Right lobe of liver (tissue), 4 donors: ENCODE measurements around the gene WT1.

Experiments used
- POLR2A ChIP-seq: fragments of 450-650 bp; IDR thresholded peaks from one replicate; pipeline ENCODE4 v1.6.1; 2017; ENCODE audit warnings: antibody characterized with exemption, mild to moderate bottlenecking
- TF ChIP-seq, protein P1 (sequence below), 4 donors: fragments of 200-600 bp in 3 of 4; fragments of 450-650 bp in 1 of 4; IDR thresholded peaks; one replicate each; pipeline versions ENCODE4 v1.5.1 to v1.8.0; 2016 to 2022; ENCODE audit warnings: antibody characterized with exemption in 4 of 4, mild to moderate bottlenecking in 2 of 4
- donor health status: DM: no; HTN: no; CAD: no.
- donor health status: DM: no; HTN: no; CAD: no.
- donor health status: DM: no; HTN: yes; CAD: no.

DNA sequence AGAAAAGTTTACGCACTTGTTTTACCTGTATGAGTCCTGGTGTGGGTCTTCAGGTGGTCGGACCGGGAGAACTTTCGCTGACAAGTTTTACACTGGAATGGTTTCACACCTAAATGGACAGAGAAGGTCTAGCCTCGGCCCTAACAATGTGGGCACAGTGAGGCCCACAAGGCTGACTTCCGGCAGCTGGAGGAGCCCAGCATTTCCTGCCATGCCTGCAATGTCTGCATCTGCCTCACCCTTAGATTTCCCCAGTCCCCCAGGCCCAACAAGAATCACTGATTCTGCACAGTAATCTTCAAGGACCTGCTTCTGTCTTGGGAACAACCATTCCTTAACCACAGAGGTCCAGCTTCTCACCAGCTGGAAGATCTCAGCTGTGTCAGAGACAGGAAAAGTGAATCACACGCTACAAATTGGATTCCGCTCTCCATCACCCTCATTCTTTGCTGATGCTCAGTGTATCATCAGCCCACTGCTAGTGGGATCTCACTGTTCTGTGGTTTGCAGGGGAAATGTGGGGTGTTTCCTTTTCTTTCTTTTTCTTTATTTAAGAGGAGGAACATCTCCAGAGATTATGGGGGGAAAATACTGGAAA, 43.3 kb downstream of the WT1 start:
- TF ChIP-seq, protein P1, sequence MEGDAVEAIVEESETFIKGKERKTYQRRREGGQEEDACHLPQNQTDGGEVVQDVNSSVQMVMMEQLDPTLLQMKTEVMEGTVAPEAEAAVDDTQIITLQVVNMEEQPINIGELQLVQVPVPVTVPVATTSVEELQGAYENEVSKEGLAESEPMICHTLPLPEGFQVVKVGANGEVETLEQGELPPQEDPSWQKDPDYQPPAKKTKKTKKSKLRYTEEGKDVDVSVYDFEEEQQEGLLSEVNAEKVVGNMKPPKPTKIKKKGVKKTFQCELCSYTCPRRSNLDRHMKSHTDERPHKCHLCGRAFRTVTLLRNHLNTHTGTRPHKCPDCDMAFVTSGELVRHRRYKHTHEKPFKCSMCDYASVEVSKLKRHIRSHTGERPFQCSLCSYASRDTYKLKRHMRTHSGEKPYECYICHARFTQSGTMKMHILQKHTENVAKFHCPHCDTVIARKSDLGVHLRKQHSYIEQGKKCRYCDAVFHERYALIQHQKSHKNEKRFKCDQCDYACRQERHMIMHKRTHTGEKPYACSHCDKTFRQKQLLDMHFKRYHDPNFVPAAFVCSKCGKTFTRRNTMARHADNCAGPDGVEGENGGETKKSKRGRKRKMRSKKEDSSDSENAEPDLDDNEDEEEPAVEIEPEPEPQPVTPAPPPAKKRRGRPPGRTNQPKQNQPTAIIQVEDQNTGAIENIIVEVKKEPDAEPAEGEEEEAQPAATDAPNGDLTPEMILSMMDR (IDR thresholded peaks at IDR 0.05) = no peak
- no peak for TF ChIP-seq POLR2A
